ENCODE results near the gene RBM7.

Gene RBM7

GRCh38 chr11:114379394-114380069 is 20.9 kb upstream of the RBM7 start:
- Mint-ChIP-seq H3K36me3 (peaks cover 2% of the 10 kb centered on the region), H3K27ac (no peak overlapping the region), H3K4me1 (no peaks in the 10 kb centered on the region), H3K4me3 (no peak overlapping the region), H3K27me3 (peaks cover 8% of the 10 kb centered on the region), H3K9me3 (peaks cover 8% of the 10 kb centered on the region)
- no peak for DNase-seq (ENCODE audit: low spot score in 2 of 2)
- ATAC-seq (ENCODE audit: low read depth), result no peak

GRCh38 chr11:114382509-114382908 is 18.0 kb upstream of the RBM7 start:
- DNase-seq (ENCODE audit: low spot score in 2 of 2), result no peak
- H3K4me3 Mint-ChIP-seq, result no peak overlapping the region
- peaks cover 2% of the 10 kb centered on the region for H3K36me3 Mint-ChIP-seq
- peaks cover 8% of the 10 kb centered on the region for H3K27me3 Mint-ChIP-seq
- H3K4me1 Mint-ChIP-seq, result no peaks in the 10 kb centered on the region
- H3K9me3 Mint-ChIP-seq, result peaks cover 8% of the 10 kb centered on the region
- ATAC-seq (ENCODE audit: low read depth), result no peak
- no peak overlapping the region for H3K27ac Mint-ChIP-seq

- ATAC-seq (ENCODE audit: low read depth) (no peak), DNase-seq (ENCODE audit: low spot score in 2 of 2) (no peak)
- no peak overlapping the region for H3K27ac Mint-ChIP-seq
- H3K4me3 Mint-ChIP-seq, result no peak overlapping the region
- peaks cover 2% of the 10 kb centered on the region for H3K36me3 Mint-ChIP-seq
- H3K9me3 Mint-ChIP-seq, result peaks cover 8% of the 10 kb centered on the region
- H3K4me1 Mint-ChIP-seq, result no peaks in the 10 kb centered on the region
- peaks cover 8% of the 10 kb centered on the region for H3K27me3 Mint-ChIP-seq
Observed at GRCh38 chr11:114384487-114384886, 16.0 kb upstream of the RBM7 start.

- DNase-seq (ENCODE audit: low spot score in 2 of 2) (no peak), ATAC-seq (ENCODE audit: low read depth) (no peak)
- Mint-ChIP-seq H3K4me1 (no peaks in the 10 kb centered on the region), H3K27ac (no peak overlapping the region), H3K27me3 (peaks cover 8% of the 10 kb centered on the region), H3K9me3 (peaks cover 8% of the 10 kb centered on the region), H3K36me3 (peaks cover 2% of the 10 kb centered on the region), H3K4me3 (no peak overlapping the region)
Observed at GRCh38 chr11:114386131-114386530, 14.3 kb upstream of the RBM7 start.

- Mint-ChIP-seq H3K27ac (no peak overlapping the region), H3K27me3 (peaks cover 8% of the 10 kb centered on the region), H3K9me3 (peaks cover 8% of the 10 kb centered on the region), H3K36me3 (peaks cover 2% of the 10 kb centered on the region), H3K4me1 (no peaks in the 10 kb centered on the region), H3K4me3 (no peak overlapping the region)
- ATAC-seq (ENCODE audit: low read depth), result no peak
- DNase-seq (ENCODE audit: low spot score in 2 of 2), result no peak
Observed at GRCh38 chr11:114386545-114386944, 13.9 kb upstream of the RBM7 start.

- Mint-ChIP-seq H3K36me3 (no peaks in the 10 kb centered on the region), H3K4me3 (no peak overlapping the region), H3K9me3 (no peaks in the 10 kb centered on the region), H3K27ac (no peak overlapping the region), H3K27me3 (no peaks in the 10 kb centered on the region), H3K4me1 (peaks cover 3% of the 10 kb centered on the region)
- ATAC-seq (ENCODE audit: low read depth) (no peak), DNase-seq (ENCODE audit: low spot score in 2 of 2) (no peak)
Observed at GRCh38 chr11:114392735-114393667, 7.5 kb upstream of the RBM7 start.

- Mint-ChIP-seq H3K27ac (no peak overlapping the region), H3K9me3 (no peaks in the 10 kb centered on the region), H3K4me3 (no peak overlapping the region), H3K36me3 (no peaks in the 10 kb centered on the region), H3K4me1 (peaks cover 14% of the 10 kb centered on the region), H3K27me3 (no peaks in the 10 kb centered on the region)
- no peak for DNase-seq (ENCODE audit: low spot score in 2 of 2)
- no peak for ATAC-seq (ENCODE audit: low read depth)
Observed at GRCh38 chr11:114395736-114396135, 4.7 kb upstream of the RBM7 start.

GRCh38 chr11:114396916-114397315 is 3.5 kb upstream of the RBM7 start:
- Mint-ChIP-seq H3K4me1 (peaks cover 17% of the 10 kb centered on the region), H3K9me3 (no peaks in the 10 kb centered on the region), H3K27me3 (no peaks in the 10 kb centered on the region), H3K27ac (peak overlapping the region; percentile 33), H3K4me3 (no peak overlapping the region), H3K36me3 (no peaks in the 10 kb centered on the region)
- DNase-seq (ENCODE audit: low spot score in 2 of 2) (no peak), ATAC-seq (ENCODE audit: low read depth) (no peak)

GRCh38 chr11:114397349-114397982 is 3.0 kb upstream of the RBM7 start:
- no peaks in the 10 kb centered on the region for H3K27me3 Mint-ChIP-seq
- no peak for ATAC-seq (ENCODE audit: low read depth)
- no peaks in the 10 kb centered on the region for H3K9me3 Mint-ChIP-seq
- H3K36me3 Mint-ChIP-seq, result peaks cover 2% of the 10 kb centered on the region
- H3K27ac Mint-ChIP-seq, result no peak overlapping the region
- no peak for DNase-seq (ENCODE audit: low spot score in 2 of 2)
- no peak overlapping the region for H3K4me3 Mint-ChIP-seq
- H3K4me1 Mint-ChIP-seq, result peaks cover 17% of the 10 kb centered on the region

- Mint-ChIP-seq H3K36me3 (peaks cover 5% of the 10 kb centered on the region), H3K27ac (peak overlapping the region; percentile 98), H3K4me3 (peak overlapping the region; percentile 53), H3K4me1 (peaks cover 21% of the 10 kb centered on the region), H3K27me3 (no peaks in the 10 kb centered on the region), H3K9me3 (no peaks in the 10 kb centered on the region)
- no peak for DNase-seq (ENCODE audit: low spot score in 2 of 2)
- no peak for ATAC-seq (ENCODE audit: low read depth)
Observed at GRCh38 chr11:114398303-114398920, 2.1 kb upstream of the RBM7 start.

GRCh38 chr11:114399490-114400215 is 813 bp upstream of the RBM7 start:
- Mint-ChIP-seq H3K27me3 (no peaks in the 10 kb centered on the region), H3K27ac (peak overlapping the region; percentile 98), H3K4me3 (peak overlapping the region; percentile 92), H3K4me1 (peaks cover 26% of the 10 kb centered on the region), H3K36me3 (peaks cover 9% of the 10 kb centered on the region), H3K9me3 (no peaks in the 10 kb centered on the region)
- DNase-seq (ENCODE audit: low spot score in 2 of 2) (peak in 1 of 2 donors; percentile 3), ATAC-seq (ENCODE audit: low read depth) (peak; percentile 6)

GRCh38 chr11:114400915-114401223 is 403 bp downstream of the RBM7 start:
- H3K36me3 Mint-ChIP-seq, result peaks cover 14% of the 10 kb centered on the region
- H3K4me1 Mint-ChIP-seq, result peaks cover 33% of the 10 kb centered on the region
- ATAC-seq (ENCODE audit: low read depth) (no peak), DNase-seq (ENCODE audit: low spot score in 2 of 2) (no peak)
- no peaks in the 10 kb centered on the region for H3K27me3 Mint-ChIP-seq
- peak overlapping the region; percentile 98 for H3K27ac Mint-ChIP-seq
- H3K4me3 Mint-ChIP-seq, result peak overlapping the region; percentile 92
- no peaks in the 10 kb centered on the region for H3K9me3 Mint-ChIP-seq

GRCh38 chr11:114401311-114401710 is 845 bp downstream of the RBM7 start:
- Mint-ChIP-seq H3K4me1 (peaks cover 33% of the 10 kb centered on the region), H3K27me3 (no peaks in the 10 kb centered on the region), H3K27ac (peak overlapping the region; percentile 98), H3K4me3 (peak overlapping the region; percentile 92), H3K9me3 (no peaks in the 10 kb centered on the region), H3K36me3 (peaks cover 17% of the 10 kb centered on the region)
- DNase-seq (ENCODE audit: low spot score in 2 of 2) (no peak), ATAC-seq (ENCODE audit: low read depth) (no peak)

All from memory B cell (primary cell).